ENCODE data around the gene LIPE. TPM values are rescaled to one million over a fixed set of nuclear protein-coding genes. Genes with fewer than 3 reads are reported as not detected.
A peak's percentile ranks its signal among the peaks of the same experiment; 100 is the strongest.

Gene LIPE
- polyA plus RNA-seq, 4 donors, result 9.7 to 13.9 (median 10.6) TPM

DNA sequence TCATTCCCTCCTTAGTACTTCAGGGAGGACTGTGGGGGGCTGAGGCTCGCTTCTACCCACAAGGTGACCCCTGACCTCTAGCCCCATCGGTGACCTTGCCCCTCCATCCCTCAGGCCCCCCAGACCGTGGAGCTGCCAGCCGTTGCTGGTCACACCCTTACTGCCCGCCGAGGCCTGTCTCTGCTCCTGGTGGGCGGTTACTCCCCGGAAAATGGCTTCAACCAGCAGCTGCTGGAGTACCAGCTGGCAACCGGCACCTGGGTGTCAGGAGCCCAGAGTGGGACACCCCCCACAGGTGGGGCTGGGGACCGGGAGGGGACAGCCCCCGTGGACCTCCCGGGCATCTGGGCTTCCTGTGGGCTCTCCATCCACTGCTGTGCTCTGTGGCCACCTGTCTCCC lies 69.9 kb downstream of the LIPE start:
- no peak for DNase-seq (ENCODE audit: low read depth in 4 of 4, low spot score in 3 of 4)

DNA sequence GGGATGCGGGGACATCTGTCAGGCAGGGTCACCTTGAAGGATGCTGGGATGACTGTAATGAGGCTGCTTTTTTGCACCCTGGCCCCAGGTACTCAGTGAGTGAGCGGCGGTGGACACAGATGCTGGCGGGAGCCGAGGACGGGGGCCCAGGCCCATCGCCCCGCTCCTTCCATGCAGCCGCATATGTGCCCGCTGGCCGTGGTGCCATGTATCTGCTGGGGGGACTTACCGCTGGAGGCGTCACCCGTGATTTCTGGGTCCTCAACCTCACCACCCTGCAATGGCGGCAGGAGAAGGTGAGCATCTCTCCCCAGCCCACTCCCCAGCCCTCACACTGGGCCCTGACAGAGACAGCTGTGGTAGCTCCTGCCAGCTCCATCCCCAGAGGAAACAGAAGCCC lies 70.5 kb downstream of the LIPE start:
- no peak for DNase-seq (ENCODE audit: low read depth in 4 of 4, low spot score in 3 of 4)

DNA sequence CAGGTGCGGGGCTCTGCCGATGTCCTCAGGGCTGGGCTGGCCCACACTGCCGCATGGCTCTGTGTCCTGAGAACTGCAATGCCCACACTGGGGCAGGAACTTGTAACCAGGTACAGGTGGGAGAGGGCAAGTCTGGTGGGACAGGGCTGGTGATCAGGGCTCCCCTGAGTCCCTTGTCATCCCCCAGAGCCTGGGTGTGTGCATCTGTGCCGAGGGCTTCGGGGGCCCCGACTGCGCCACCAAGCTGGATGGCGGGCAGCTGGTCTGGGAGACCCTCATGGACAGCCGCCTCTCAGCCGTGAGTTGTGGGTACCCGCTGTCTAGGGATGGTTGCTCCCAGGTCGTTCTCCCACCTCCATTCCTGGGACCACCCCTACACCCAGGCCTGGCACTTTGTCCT lies 71.3 kb downstream of the LIPE start:
- DNase-seq (ENCODE audit: low read depth in 4 of 4, low spot score in 3 of 4), result no peak

DNA sequence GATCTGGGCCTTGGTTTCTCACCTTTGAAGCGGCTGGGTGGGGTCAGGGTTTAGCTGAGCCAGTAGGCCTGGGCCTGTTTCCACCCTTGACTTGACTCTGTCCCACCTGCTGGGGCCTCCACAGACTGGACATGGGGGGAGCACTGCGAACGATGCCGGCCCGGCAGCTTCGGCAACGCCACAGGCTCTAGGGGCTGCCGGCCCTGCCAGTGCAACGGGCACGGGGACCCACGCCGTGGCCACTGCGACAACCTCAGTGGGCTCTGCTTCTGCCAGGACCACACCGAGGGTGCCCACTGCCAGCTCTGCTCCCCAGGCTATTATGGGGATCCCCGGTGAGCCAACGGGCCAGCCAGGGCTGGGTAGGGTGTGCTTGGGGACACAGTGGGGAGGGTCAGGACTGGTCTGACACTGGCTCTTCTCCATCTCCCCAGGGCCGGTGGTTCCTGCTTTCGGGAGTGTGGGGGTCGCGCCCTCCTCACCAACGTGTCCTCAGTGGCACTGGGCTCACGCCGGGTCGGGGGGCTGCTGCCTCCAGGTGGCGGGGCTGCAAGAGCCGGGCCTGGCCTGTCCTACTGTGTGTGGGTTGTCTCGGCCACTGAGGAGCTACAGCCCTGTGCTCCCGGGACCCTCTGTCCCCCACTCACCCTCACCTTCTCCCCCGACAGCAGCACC lies 73.7 kb downstream of the LIPE start:
- DNase-seq (ENCODE audit: low read depth in 4 of 4, low spot score in 3 of 4), result no peak

DNA sequence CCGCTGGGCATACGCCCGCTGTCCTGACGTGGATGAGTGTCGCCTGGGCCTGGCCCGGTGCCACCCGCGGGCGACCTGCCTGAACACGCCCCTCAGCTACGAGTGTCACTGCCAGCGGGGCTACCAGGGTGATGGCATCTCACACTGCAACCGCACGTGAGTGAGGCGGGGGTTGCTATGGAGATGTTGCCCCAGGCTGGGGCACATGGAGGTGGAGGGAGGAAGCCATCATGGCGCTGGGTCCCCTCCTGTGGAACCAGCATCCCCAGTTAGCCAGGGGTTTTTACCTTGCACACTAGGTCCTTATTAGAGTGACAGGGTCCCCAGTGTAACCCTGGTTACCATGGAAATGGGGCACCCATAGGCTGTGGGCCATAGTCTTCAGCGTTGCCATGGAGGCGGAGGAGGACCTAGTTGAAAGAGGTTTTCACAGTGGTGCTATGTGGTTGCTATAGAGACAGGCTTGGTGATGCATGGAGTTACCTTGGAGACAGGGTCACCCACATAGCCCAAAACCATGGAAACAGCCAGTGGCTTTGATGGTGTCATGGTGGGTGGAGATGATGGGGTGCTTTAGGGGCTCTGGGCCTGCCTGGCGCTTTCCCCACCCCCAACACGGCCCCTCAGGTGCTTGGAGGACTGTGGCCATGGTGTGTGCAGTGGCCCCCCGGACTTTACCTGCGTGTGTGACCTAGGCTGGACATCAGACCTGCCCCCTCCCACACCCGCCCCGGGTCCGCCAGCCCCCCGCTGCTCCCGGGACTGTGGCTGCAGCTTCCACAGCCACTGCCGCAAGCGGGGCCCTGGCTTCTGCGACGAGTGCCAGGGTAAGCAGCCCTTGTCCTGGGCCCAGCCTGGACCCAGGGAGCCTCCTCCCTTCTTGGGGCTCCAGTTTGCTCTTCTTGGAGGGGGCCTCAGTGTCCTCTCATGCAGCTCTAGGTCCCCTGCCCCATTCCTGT lies 74.6 kb downstream of the LIPE start:
- DNase-seq (ENCODE audit: low read depth in 4 of 4, low spot score in 3 of 4), result peak in 2 of 4 donors; percentile 0 to 7

Other genes starting within 250 kb of the LIPE start
- 10 to 100 TPM; 24.1 to 35.8 (median 27.2) TPM for gene DEDD2, start 209.7 kb downstream of the LIPE start, polyA plus RNA-seq (ENCODE audit: insufficient read length in 4 of 4)
- gene ZNF526, start 207.1 kb downstream of the LIPE start, polyA plus RNA-seq (ENCODE audit: insufficient read length in 4 of 4), result 1 to 10 TPM; 8.0 to 8.8 (median 8.5) TPM
- gene GSK3A, start 184.8 kb downstream of the LIPE start, polyA plus RNA-seq (ENCODE audit: insufficient read length in 4 of 4), result 10 to 100 TPM; 75.9 to 82.2 (median 80.9) TPM
- 10 to 100 TPM; 70.7 to 94.4 (median 71.8) TPM for gene ERF, start 172.3 kb downstream of the LIPE start, polyA plus RNA-seq (ENCODE audit: insufficient read length in 4 of 4)
- 10 to 100 TPM; 47.2 to 75.1 (median 49.5) TPM for gene CIC, start 158.1 kb downstream of the LIPE start, polyA plus RNA-seq (ENCODE audit: insufficient read length in 4 of 4)
- 1 to 10 TPM; 1.6 to 2.1 (median 2.0) TPM for gene PRR19, start 125.3 kb downstream of the LIPE start, polyA plus RNA-seq (ENCODE audit: insufficient read length in 4 of 4)
- gene PAFAH1B3, start 124.8 kb downstream of the LIPE start, polyA plus RNA-seq (ENCODE audit: insufficient read length in 4 of 4), result 10 to 100 TPM; 69.1 to 94.5 (median 79.3) TPM
- gene TMEM145, start 114.1 kb downstream of the LIPE start, polyA plus RNA-seq (ENCODE audit: insufficient read length in 4 of 4), result 1 to 10 TPM in 1 of 4 donors, under 1 TPM in 3; 0.76 to 1.2 (median 0.83) TPM
- 10 to 100 TPM; 32.5 to 48.3 (median 35.7) TPM for gene MEGF8, start 101.8 kb downstream of the LIPE start, polyA plus RNA-seq (ENCODE audit: insufficient read length in 4 of 4)
- gene CNFN, start 37.1 kb downstream of the LIPE start, polyA plus RNA-seq (ENCODE audit: insufficient read length in 4 of 4), result 1 to 10 TPM in 2 of 4 donors, under 1 TPM in 2; 0.82 to 2.1 (median 1.1) TPM
- gene CXCL17, start 15.6 kb upstream of the LIPE start, polyA plus RNA-seq (ENCODE audit: insufficient read length in 4 of 4), result under 1 TPM in 2 of 4 donors, not detected in 2; 0.27 to 0.64 TPM
- 10 to 100 TPM in 3 of 4 donors, 1 to 10 TPM in 1; 9.6 to 18.1 (median 11.2) TPM for gene CEACAM1, start 101.1 kb upstream of the LIPE start, polyA plus RNA-seq (ENCODE audit: insufficient read length in 4 of 4)
- under 1 TPM in 3 of 4 donors, not detected in 1; 0.08 to 0.21 (median 0.17) TPM for gene CEACAM8, start 167.5 kb upstream of the LIPE start, polyA plus RNA-seq (ENCODE audit: insufficient read length in 4 of 4)

All from right renal pelvis (tissue), 4 donors.